ENCODE measurements around the gene ARHGAP27. TPM values are rescaled to one million over a fixed set of nuclear protein-coding genes. Genes with fewer than 3 reads are reported as not detected.

Gene ARHGAP27
- total and polyA plus RNA-seq, 11 donors: 16.3 to 39.4 (median 25.3) TPM

- TF ChIP-seq POLR2A (IDR thresholded peaks at IDR 0.05) (no peak), CTCF (IDR thresholded peaks at IDR 0.05) (no peak)
- no peak overlapping the region for H3K27ac ChIP-seq
- 54 to 65% (median 58%) methylated on average over 1 of the region's 1 CpG for WGBS, 4 donors
- no peaks in the 10 kb centered on the region for H3K9me3 ChIP-seq
- ATAC-seq (no peak), DNase-seq (no peak)
- intact Hi-C loops (cut with DNase I): loop anchor here in 1 of 10 donors (5.0 kb wide), 1 partner anchor 71 kb away; no protein-coding TSS in a partner anchor
- H3K4me3 ChIP-seq: no peak overlapping the region
- H3K4me1 ChIP-seq: peaks cover 0 to 39% (median 15%) of the 10 kb centered on the region in 12 donors
- no peaks in the 10 kb centered on the region for H3K27me3 ChIP-seq
- no peaks in the 10 kb centered on the region for H3K36me3 ChIP-seq
These were observed 49.7 kb downstream of the ARHGAP27 start for GRCh38 chr17:45383003-45383402.

- no peaks in the 10 kb centered on the region for H3K9me3 ChIP-seq
- TF ChIP-seq CTCF (IDR thresholded peaks at IDR 0.05): no peak
- TF ChIP-seq POLR2A (IDR thresholded peaks at IDR 0.05): no peak
- H3K4me3 ChIP-seq: no peak overlapping the region
- ATAC-seq (no peak), DNase-seq (no peak)
- H3K27me3 ChIP-seq: no peaks in the 10 kb centered on the region
- peaks cover 0 to 39% (median 15%) of the 10 kb centered on the region in 12 donors for H3K4me1 ChIP-seq
- H3K36me3 ChIP-seq: no peaks in the 10 kb centered on the region
- WGBS, 4 donors: 25 to 43% (median 32%) methylated on average over 3 of the region's 3 CpGs
- H3K27ac ChIP-seq: peak overlapping the region in 3 of 12 donors; percentile 28 to 39 (median 37)
- intact Hi-C loops (cut with DNase I): loop anchor here in 1 of 10 donors (5.0 kb wide), 1 partner anchor 70 kb away; no protein-coding TSS in a partner anchor
These were observed 50.4 kb downstream of the ARHGAP27 start for GRCh38 chr17:45382226-45382625.

- WGBS, 4 donors: 53 to 75% (median 67%) methylated on average over 8 of the region's 8 CpGs
- ATAC-seq (no peak), DNase-seq (no peak)
- H3K4me3 ChIP-seq: no peak overlapping the region
- no peaks in the 10 kb centered on the region for H3K36me3 ChIP-seq
- peaks cover 0 to 45% (median 17%) of the 10 kb centered on the region in 12 donors for H3K4me1 ChIP-seq
- H3K27ac ChIP-seq: peak overlapping the region in 7 of 12 donors; percentile 8 to 80 (median 55)
- H3K27me3 ChIP-seq: no peaks in the 10 kb centered on the region
- intact Hi-C loops (cut with DNase I): loop anchor here in 1 of 10 donors (5.0 kb wide), 1 partner anchor 69 kb away; no protein-coding TSS in a partner anchor
- no peaks in the 10 kb centered on the region for H3K9me3 ChIP-seq
- TF ChIP-seq CTCF (IDR thresholded peaks at IDR 0.05): no peak
- no peak for TF ChIP-seq POLR2A (IDR thresholded peaks at IDR 0.05)
These were observed 51.7 kb downstream of the ARHGAP27 start for GRCh38 chr17:45380991-45381390.

GRCh38 chr17:45380046-45380765, 52.5 kb downstream of the ARHGAP27 start:
- ATAC-seq (peak in 3 of 4 donors; percentile 68 to 75 (median 70)), DNase-seq (peak in 1 of 5 donors; percentile 50)
- TF ChIP-seq CTCF (IDR thresholded peaks at IDR 0.05) (no peak), POLR2A (IDR thresholded peaks at IDR 0.05) (no peak)
- WGBS, 4 donors: 40 to 57% (median 45%) methylated on average over 12 to 13 of the region's 13 CpGs
- peak overlapping the region in 8 of 12 donors; percentile 1 to 80 (median 49) for H3K27ac ChIP-seq
- H3K9me3 ChIP-seq: no peaks in the 10 kb centered on the region
- intact Hi-C loops (cut with DNase I): loop anchor here in 1 of 10 donors (5.0 kb wide), 1 partner anchor 68 kb away; no protein-coding TSS in a partner anchor
- H3K36me3 ChIP-seq: no peaks in the 10 kb centered on the region
- no peak overlapping the region for H3K4me3 ChIP-seq
- peaks cover 0 to 39% (median 14%) of the 10 kb centered on the region in 12 donors for H3K4me1 ChIP-seq
- no peaks in the 10 kb centered on the region for H3K27me3 ChIP-seq
